PC-9 (cell line): ENCODE data around the gene COG5. TPM values are rescaled to one million over a fixed set of nuclear protein-coding genes. Genes with fewer than 3 reads are reported as not detected.

Source experiments
- BruUV-seq: library from RNA; stranded (reverse); fragments of 400-500 nt; replicated peaks from 2 replicates; lab custom pipeline; 2021; lab: Mats Ljungman, UMichigan
- CTCF ChIA-PET: fragments of 300-600 bp; sonication (Branson Sonifier 250); formaldehyde crosslinking; loops from one replicate; lab custom pipeline; 2022; ENCODE audit warnings: antibody characterized with exemption; lab: Charles Lee
- POLR2A ChIA-PET: fragments of 300-600 bp; sonication (Branson Sonifier 250); formaldehyde crosslinking; loops from one replicate; lab custom pipeline; 2022; ENCODE audit warnings: antibody characterized with exemption; ENCODE audit not compliant: unreplicated experiment; lab: Charles Lee
- DNase-seq, 2 experiments: peaks; one replicate each; pipeline versions ENCODE4 v3.0.0 to v3.0.0-alpha.2; 2015 to 2022; ENCODE audit warnings: mixed read lengths in 1 of 2
- H2AFZ ChIP-seq: fragments of 200-600 bp; sonication (generic); 2 replicates; pipeline ENCODE4 v1.8.1; 2017; ENCODE audit warnings: antibody characterized with exemption
- H3F3A ChIP-seq: fragments of 200-600 bp; sonication (generic); 2 replicates; pipeline ENCODE4 v1.8.1; 2017; ENCODE audit warnings: antibody characterized with exemption, mild to moderate bottlenecking, low read depth; ENCODE audit not compliant: insufficient read depth
- H3K27ac ChIP-seq: fragments of 200-600 bp; sonication (generic); 2 replicates; pipeline ENCODE4 v1.6.1; 2016; ENCODE audit warnings: mixed run types
- H3K27me3 ChIP-seq: fragments of 200-600 bp; sonication (generic); 2 replicates; pipeline ENCODE4 v1.6.1; 2016; ENCODE audit warnings: low read depth, mixed run types; ENCODE audit not compliant: insufficient read depth
- H3K36me3 ChIP-seq: fragments of 200-600 bp; sonication (generic); 2 replicates; pipeline ENCODE4 v1.6.1; 2016; ENCODE audit warnings: low read depth, mixed run types
- H3K4me1 ChIP-seq: fragments of 200-600 bp; sonication (generic); replicated peaks from 2 replicates; pipeline ENCODE4 v1.6.1; 2016; ENCODE audit warnings: mixed run types; ENCODE audit not compliant: insufficient read depth
- H3K4me2 ChIP-seq: fragments of 200-600 bp; sonication (generic); 2 replicates; pipeline ENCODE4 v1.6.1; 2017; ENCODE audit warnings: mixed run types
- H3K4me3 ChIP-seq: fragments of 200-600 bp; sonication (generic); 2 replicates; pipeline ENCODE4 v1.6.1; 2016; ENCODE audit warnings: mixed run types
- H3K79me2 ChIP-seq: fragments of 200-600 bp; sonication (generic); 2 replicates; pipeline ENCODE4 v1.6.1; 2017; ENCODE audit warnings: low read depth, mixed run types
- H3K9me2 ChIP-seq: fragments of 200-600 bp; sonication (generic); 2 replicates; pipeline ENCODE4 v1.8.1; 2017; ENCODE audit warnings: mild to moderate bottlenecking; ENCODE audit not compliant: insufficient read depth
- H3K9me3 ChIP-seq: fragments of 200-600 bp; sonication (generic); 2 replicates; pipeline ENCODE4 v1.8.1; 2016; ENCODE audit warnings: low read depth; ENCODE audit not compliant: insufficient read depth
- H4K20me1 ChIP-seq: fragments of 200-600 bp; sonication (generic); 2 replicates; pipeline ENCODE4 v1.8.1; 2017; ENCODE audit not compliant: insufficient read depth
- CTCF ChIP-seq: fragments of 200-600 bp; sonication (generic); conservative IDR thresholded peaks from 2 replicates; pipeline ENCODE4 v1.6.1; 2017; ENCODE audit warnings: mixed run types, antibody characterized with exemption, mild to moderate bottlenecking, moderate library complexity
- EZH2 ChIP-seq: fragments of 200-600 bp; sonication (generic); IDR thresholded peaks from 2 replicates; pipeline ENCODE4 v1.8.0; 2017; ENCODE audit warnings: antibody characterized with exemption, low read depth
- intact Hi-C: fragments of 100-400 bp; cut with micrococcal nuclease; formaldehyde crosslinking; loops from one replicate; pipeline ENCODE4 v1.10.0; 2022; ENCODE audit not compliant: unreplicated experiment
- total RNA-seq: library from RNA; stranded (reverse); gene quantifications from 2 replicates; pipeline ENCODE4 v1.2.3, GENCODE V29; 2021

Gene COG5
- total RNA-seq, 1 experiment from 2014 or later: 43.5 TPM

GRCh38 chr7:107322015-107322414 is 241.7 kb downstream of the COG5 start:
- ChIA-PET POLR2A (no interaction called here), CTCF (no interaction called here)
- no peak overlapping the region for H3K4me2 ChIP-seq
- TF ChIP-seq EZH2 (no peak), CTCF (no peak)
- no peaks in the 10 kb centered on the region; the same call in 1 of the 2 replicates for H3F3A ChIP-seq
- no peaks in the 10 kb centered on the region for H4K20me1 ChIP-seq
- 0 out of 2 replicates have a peak, but pooled peaks cover 5% of the 10 kb centered on the region for H3K4me1 ChIP-seq
- H3K9me2 ChIP-seq: no peaks in the 10 kb centered on the region
- no TSS peak for BruUV-seq
- H3K27me3 ChIP-seq: no peaks in the 10 kb centered on the region
- intact Hi-C loops: no loop called here
- no peak overlapping the region for H3K4me3 ChIP-seq
- no peaks in the 10 kb centered on the region for H3K9me3 ChIP-seq
- no peaks in the 10 kb centered on the region for H3K79me2 ChIP-seq
- H2AFZ ChIP-seq: no peak overlapping the region
- H3K27ac ChIP-seq: no peak overlapping the region
- H3K36me3 ChIP-seq: no peaks in the 10 kb centered on the region
- DNase-seq: no peak

GRCh38 chr7:107321611-107322010 is 242.1 kb downstream of the COG5 start:
- no peak for DNase-seq

GRCh38 chr7:107319724-107320228 is 243.9 kb downstream of the COG5 start:
- DNase-seq: no peak
- Histone ChIP-seq H3K9me3 (no peaks in the 10 kb centered on the region), H3K36me3 (no peaks in the 10 kb centered on the region), H4K20me1 (no peaks in the 10 kb centered on the region), H2AFZ (no peak overlapping the region), H3K9me2 (no peaks in the 10 kb centered on the region), H3K27me3 (no peaks in the 10 kb centered on the region), H3K4me2 (no peak overlapping the region), H3K4me3 (no peak overlapping the region), H3K79me2 (no peaks in the 10 kb centered on the region), H3F3A (no peaks in the 10 kb centered on the region; the same call in 1 of the 2 replicates), H3K4me1 (0 out of 2 replicates have a peak, but pooled peaks cover 5% of the 10 kb centered on the region), H3K27ac (no peak overlapping the region)
- no peak for TF ChIP-seq EZH2
- no peak for TF ChIP-seq CTCF
- intact Hi-C loops: no loop called here
- POLR2A ChIA-PET: no interaction called here
- no TSS peak for BruUV-seq
- CTCF ChIA-PET: no interaction called here

More at GRCh38 chr7:107321611-107322010, 242.1 kb downstream of the COG5 start:
- intact Hi-C loops: no loop called here
- no peak overlapping the region for H3K4me3 ChIP-seq
- ChIA-PET CTCF (no interaction called here), POLR2A (no interaction called here)
- no peaks in the 10 kb centered on the region for H3K9me3 ChIP-seq
- 0 out of 2 replicates have a peak, but pooled peaks cover 5% of the 10 kb centered on the region for H3K4me1 ChIP-seq
- no peak overlapping the region for H2AFZ ChIP-seq
- no peaks in the 10 kb centered on the region for H4K20me1 ChIP-seq
- no peak overlapping the region for H3K27ac ChIP-seq
- no peaks in the 10 kb centered on the region for H3K9me2 ChIP-seq
- BruUV-seq: no TSS peak
- no peak overlapping the region for H3K4me2 ChIP-seq
- no peaks in the 10 kb centered on the region for H3K36me3 ChIP-seq
- no peaks in the 10 kb centered on the region for H3K79me2 ChIP-seq
- H3K27me3 ChIP-seq: no peaks in the 10 kb centered on the region
- TF ChIP-seq CTCF (no peak), EZH2 (no peak)
- no peaks in the 10 kb centered on the region; the same call in 1 of the 2 replicates for H3F3A ChIP-seq
